Karpas-422 (cell line): ENCODE data around the gene ZSCAN1. TPM values are rescaled to one million over a fixed set of nuclear protein-coding genes. Genes with fewer than 3 reads are reported as not detected.

Experiments used
- DNase-seq: peaks from one replicate; pipeline ENCODE4 v3.0.0-alpha.2; 2015
- H2AFZ ChIP-seq: fragments of 200-600 bp; sonication (generic); 2 replicates; pipeline ENCODE4 v1.6.1; 2014; ENCODE audit warnings: antibody characterized with exemption, low read length, mixed read lengths
- H3K27ac ChIP-seq: fragments of 200-600 bp; sonication (generic); 2 replicates; pipeline ENCODE4 v1.5.1; 2014; ENCODE audit warnings: mild to moderate bottlenecking, low read length, moderate library complexity
- H3K27me3 ChIP-seq: fragments of 200-600 bp; sonication (generic); 2 replicates; pipeline ENCODE4 v1.6.1; 2014; ENCODE audit warnings: low read length, mixed read lengths
- H3K36me3 ChIP-seq: fragments of 200-600 bp; sonication (generic); 2 replicates; pipeline ENCODE4 v1.6.1; 2014; ENCODE audit warnings: low read length, mixed read lengths; ENCODE audit not compliant: insufficient read depth
- H3K4me1 ChIP-seq: fragments of 200-600 bp; sonication (generic); 2 replicates; pipeline ENCODE4 v1.6.1; 2014; ENCODE audit warnings: mild to moderate bottlenecking, low read length, mixed read lengths
- H3K4me2 ChIP-seq: fragments of 200-600 bp; sonication (generic); 2 replicates; pipeline ENCODE4 v1.6.1; 2014; ENCODE audit warnings: low read length, low read depth, mild to moderate bottlenecking; ENCODE audit not compliant: poor library complexity, severe bottlenecking
- H3K4me3 ChIP-seq: fragments of 200-600 bp; sonication (generic); 2 replicates; pipeline ENCODE4 v1.5.1; 2014; ENCODE audit warnings: mild to moderate bottlenecking, antibody characterized with exemption, low read length, mixed read lengths
- H3K79me2 ChIP-seq: fragments of 200-600 bp; sonication (generic); 2 replicates; pipeline ENCODE4 v1.6.1; 2014; ENCODE audit warnings: mild to moderate bottlenecking, low read length, mixed read lengths
- H3K9ac ChIP-seq: fragments of 200-600 bp; sonication (generic); 2 replicates; pipeline ENCODE4 v1.6.0; 2014; ENCODE audit warnings: low read length
- H3K9me2 ChIP-seq: fragments of 200-600 bp; sonication (generic), shearing (Covaris generic); replicated peaks from 2 replicates; pipeline ENCODE4 v1.6.0; 2014; ENCODE audit warnings: mild to moderate bottlenecking, low read length, moderate library complexity; ENCODE audit not compliant: insufficient read depth
- H3K9me3 ChIP-seq: fragments of 300-700, 200-600 bp; sonication (generic); 2 replicates; pipeline ENCODE4 v1.6.1; 2014; ENCODE audit warnings: low read length, mixed read lengths
- H4K20me1 ChIP-seq: fragments of 200-600 bp; sonication (generic); 2 replicates; pipeline ENCODE4 v1.6.1; 2014; ENCODE audit warnings: mild to moderate bottlenecking, antibody characterized with exemption, low read length, low read depth; ENCODE audit not compliant: insufficient read depth
- total RNA-seq: library from RNA; depleted of rRNA; stranded (reverse); fragments of >200 nt; shearing (Covaris generic); gene quantifications from 2 replicates; pipeline ENCODE4 v1.2.3, GENCODE V29; 2014; ENCODE audit warnings: low replicate concordance

The ZSCAN1 gene
- total RNA-seq, 1 experiment from 2014 or later = not detected

GRCh38 chr19:58083021-58083420 lies 49.2 kb downstream of the ZSCAN1 start:
- H3K27ac ChIP-seq = no peak overlapping the region
- H4K20me1 ChIP-seq = no peaks in the 10 kb centered on the region
- peaks cover 34% of the 10 kb centered on the region; the same call in 1 of the 2 replicates for H3K9me3 ChIP-seq
- H3K36me3 ChIP-seq = peaks cover 4% of the 10 kb centered on the region; the same call in 1 of the 2 replicates
- no peaks in the 10 kb centered on the region for H3K79me2 ChIP-seq
- H2AFZ ChIP-seq = no peak overlapping the region
- H3K9ac ChIP-seq = no peak overlapping the region
- H3K4me1 ChIP-seq = no peaks in the 10 kb centered on the region
- no peaks in the 10 kb centered on the region for H3K9me2 ChIP-seq
- H3K4me2 ChIP-seq = no peak overlapping the region
- H3K4me3 ChIP-seq = no peak overlapping the region
- no peak for DNase-seq
- H3K27me3 ChIP-seq = no peaks in the 10 kb centered on the region

- Histone ChIP-seq H3K9ac (no peak overlapping the region), H3K9me2 (no peaks in the 10 kb centered on the region), H4K20me1 (no peaks in the 10 kb centered on the region), H3K36me3 (peaks cover 4% of the 10 kb centered on the region; the same call in 1 of the 2 replicates), H3K4me2 (no peak overlapping the region), H3K4me1 (no peaks in the 10 kb centered on the region), H3K9me3 (peaks cover 41% of the 10 kb centered on the region; the same call in 1 of the 2 replicates), H3K4me3 (no peak overlapping the region), H3K27me3 (no peaks in the 10 kb centered on the region), H2AFZ (no peak overlapping the region), H3K79me2 (no peaks in the 10 kb centered on the region), H3K27ac (no peak overlapping the region)
- no peak for DNase-seq
Measured at GRCh38 chr19:58084596-58085347, 50.9 kb downstream of the ZSCAN1 start.

DNA sequence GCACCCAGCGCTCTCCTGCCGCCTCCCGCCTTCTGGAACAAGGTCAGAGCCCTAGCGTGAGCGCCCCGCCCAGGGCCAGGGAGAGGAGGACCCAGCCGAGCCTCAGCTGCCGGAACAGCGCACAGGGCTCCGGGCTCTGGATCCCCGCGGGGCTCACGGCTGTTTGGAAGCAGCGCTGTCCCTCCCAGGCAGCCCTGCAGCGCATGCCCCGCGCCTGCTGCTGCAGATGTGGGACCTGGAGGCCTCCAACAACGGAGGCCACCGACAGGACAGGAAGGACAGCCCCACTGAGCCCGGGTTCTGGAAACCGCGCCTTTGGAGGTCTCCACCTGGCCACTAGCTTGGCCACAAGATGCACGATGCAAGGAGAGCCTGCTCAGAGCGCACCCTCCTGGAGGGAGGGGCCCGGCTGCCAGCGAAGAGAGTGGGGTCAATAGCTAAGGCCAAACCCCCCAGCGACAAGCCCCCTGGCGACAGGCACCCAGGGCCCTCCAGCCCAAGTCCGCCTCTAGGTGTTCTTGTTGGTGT lies 51.6 kb downstream of the ZSCAN1 start:
- H3K9ac ChIP-seq = no peak overlapping the region
- H3K27ac ChIP-seq = no peak overlapping the region
- H3K9me3 ChIP-seq = peaks cover 43% of the 10 kb centered on the region; the same call in 1 of the 2 replicates
- H3K79me2 ChIP-seq = no peaks in the 10 kb centered on the region
- no peak for DNase-seq
- no peak overlapping the region for H3K4me2 ChIP-seq
- no peaks in the 10 kb centered on the region for H3K27me3 ChIP-seq
- H4K20me1 ChIP-seq = no peaks in the 10 kb centered on the region
- peaks cover 4% of the 10 kb centered on the region; the same call in 1 of the 2 replicates for H3K36me3 ChIP-seq
- H3K4me3 ChIP-seq = peak overlapping the region; percentile 25; the same call in 1 of the 2 replicates
- no peaks in the 10 kb centered on the region for H3K4me1 ChIP-seq
- no peak overlapping the region for H2AFZ ChIP-seq
- H3K9me2 ChIP-seq = no peaks in the 10 kb centered on the region

- no peaks in the 10 kb centered on the region for H4K20me1 ChIP-seq
- H3K9ac ChIP-seq = no peak overlapping the region
- H3K27ac ChIP-seq = no peak overlapping the region
- no peak overlapping the region for H2AFZ ChIP-seq
- peaks cover 49% of the 10 kb centered on the region; the same call in 1 of the 2 replicates for H3K9me3 ChIP-seq
- H3K9me2 ChIP-seq = no peaks in the 10 kb centered on the region
- no peak overlapping the region for H3K4me2 ChIP-seq
- H3K4me1 ChIP-seq = no peaks in the 10 kb centered on the region
- no peaks in the 10 kb centered on the region for H3K79me2 ChIP-seq
- H3K4me3 ChIP-seq = no peak overlapping the region
- no peak for DNase-seq
- H3K27me3 ChIP-seq = no peaks in the 10 kb centered on the region
- H3K36me3 ChIP-seq = peaks cover 4% of the 10 kb centered on the region; the same call in 1 of the 2 replicates
Measured at GRCh38 chr19:58086825-58087710, 53.2 kb downstream of the ZSCAN1 start.

GRCh38 chr19:58088521-58089052 lies 54.8 kb downstream of the ZSCAN1 start:
- Histone ChIP-seq H3K4me2 (no peak overlapping the region), H3K9me3 (peaks cover 51% of the 10 kb centered on the region; the same call in 1 of the 2 replicates), H3K36me3 (peaks cover 4% of the 10 kb centered on the region; the same call in 1 of the 2 replicates), H3K9me2 (no peaks in the 10 kb centered on the region), H3K9ac (no peak overlapping the region), H3K79me2 (no peaks in the 10 kb centered on the region), H3K27me3 (no peaks in the 10 kb centered on the region), H4K20me1 (no peaks in the 10 kb centered on the region), H3K27ac (no peak overlapping the region), H3K4me1 (no peaks in the 10 kb centered on the region), H2AFZ (no peak overlapping the region), H3K4me3 (no peak overlapping the region)
- DNase-seq = no peak

DNA sequence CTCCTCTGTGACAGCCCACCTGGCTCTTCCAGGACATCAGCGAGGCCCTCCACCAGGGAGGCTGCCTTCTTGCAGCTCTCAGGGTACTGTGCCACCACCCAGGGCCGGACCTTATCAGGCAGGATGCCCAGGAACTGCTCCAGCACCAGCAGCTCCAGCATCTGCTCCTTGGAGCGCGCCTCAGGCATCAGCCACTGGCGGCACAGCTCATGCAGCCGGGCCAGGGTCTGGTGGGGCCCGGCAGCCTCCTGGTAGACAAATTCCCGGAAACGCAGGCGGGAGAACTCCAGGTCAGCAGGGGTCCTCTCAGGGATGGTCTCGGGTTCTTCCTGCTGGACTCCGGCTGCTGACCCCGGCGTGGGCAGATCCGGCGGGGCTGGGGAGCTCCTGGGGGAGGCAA lies 56.0 kb downstream of the ZSCAN1 start:
- Histone ChIP-seq H3K9ac (no peak overlapping the region), H2AFZ (no peak overlapping the region), H3K27ac (no peak overlapping the region), H3K9me2 (no peaks in the 10 kb centered on the region), H4K20me1 (no peaks in the 10 kb centered on the region), H3K4me3 (no peak overlapping the region), H3K27me3 (no peaks in the 10 kb centered on the region), H3K4me2 (no peak overlapping the region), H3K36me3 (no peaks in the 10 kb centered on the region), H3K4me1 (no peaks in the 10 kb centered on the region), H3K79me2 (no peaks in the 10 kb centered on the region), H3K9me3 (peaks cover 41% of the 10 kb centered on the region; the same call in 1 of the 2 replicates)
- DNase-seq = no peak

- H3K4me1 ChIP-seq = no peaks in the 10 kb centered on the region
- peaks cover 42% of the 10 kb centered on the region for H3K9me3 ChIP-seq
- H3K36me3 ChIP-seq = no peaks in the 10 kb centered on the region
- no peaks in the 10 kb centered on the region for H3K79me2 ChIP-seq
- no peaks in the 10 kb centered on the region for H4K20me1 ChIP-seq
- no peaks in the 10 kb centered on the region for H3K9me2 ChIP-seq
- H3K27ac ChIP-seq = no peak overlapping the region
- no peak overlapping the region for H2AFZ ChIP-seq
- no peak overlapping the region for H3K9ac ChIP-seq
- no peak for DNase-seq
- no peak overlapping the region for H3K4me2 ChIP-seq
- no peaks in the 10 kb centered on the region for H3K27me3 ChIP-seq
- no peak overlapping the region for H3K4me3 ChIP-seq
Measured at GRCh38 chr19:58091251-58091995, 57.6 kb downstream of the ZSCAN1 start.
